IMR-90 (cell line): ENCODE data around the gene MICAL2. TPM values are rescaled to one million over a fixed set of nuclear protein-coding genes. Genes with fewer than 3 reads are reported as not detected.

Experiments used
- polyA plus RNA-seq, 3 experiments: library from polyadenylated mRNA; depleted of rRNA; stranded (reverse); fragments of >200 nt; gene quantifications; 2 replicates each; pipeline ENCODE4 v1.2.3, GENCODE V29; 2012; ENCODE audit warnings: low replicate concordance in 1 of 3
- total RNA-seq: library from RNA; depleted of rRNA; stranded (reverse); fragments of >200 nt; gene quantifications from 2 replicates; pipeline ENCODE4 v1.2.3, GENCODE V29; 2012
- TF ChIP-seq, protein P1 (sequence below): conservative IDR thresholded peaks from 2 replicates; pipeline ENCODE4 v1.5.1; 2012; ENCODE audit warnings: mild to moderate bottlenecking, low read depth, low read length, improper control_type of control experiment

Gene MICAL2
- total and polyA plus RNA-seq, 2 of the 4 experiments (the other 2 are of a cell fraction), result 170 to 336 TPM

DNA sequence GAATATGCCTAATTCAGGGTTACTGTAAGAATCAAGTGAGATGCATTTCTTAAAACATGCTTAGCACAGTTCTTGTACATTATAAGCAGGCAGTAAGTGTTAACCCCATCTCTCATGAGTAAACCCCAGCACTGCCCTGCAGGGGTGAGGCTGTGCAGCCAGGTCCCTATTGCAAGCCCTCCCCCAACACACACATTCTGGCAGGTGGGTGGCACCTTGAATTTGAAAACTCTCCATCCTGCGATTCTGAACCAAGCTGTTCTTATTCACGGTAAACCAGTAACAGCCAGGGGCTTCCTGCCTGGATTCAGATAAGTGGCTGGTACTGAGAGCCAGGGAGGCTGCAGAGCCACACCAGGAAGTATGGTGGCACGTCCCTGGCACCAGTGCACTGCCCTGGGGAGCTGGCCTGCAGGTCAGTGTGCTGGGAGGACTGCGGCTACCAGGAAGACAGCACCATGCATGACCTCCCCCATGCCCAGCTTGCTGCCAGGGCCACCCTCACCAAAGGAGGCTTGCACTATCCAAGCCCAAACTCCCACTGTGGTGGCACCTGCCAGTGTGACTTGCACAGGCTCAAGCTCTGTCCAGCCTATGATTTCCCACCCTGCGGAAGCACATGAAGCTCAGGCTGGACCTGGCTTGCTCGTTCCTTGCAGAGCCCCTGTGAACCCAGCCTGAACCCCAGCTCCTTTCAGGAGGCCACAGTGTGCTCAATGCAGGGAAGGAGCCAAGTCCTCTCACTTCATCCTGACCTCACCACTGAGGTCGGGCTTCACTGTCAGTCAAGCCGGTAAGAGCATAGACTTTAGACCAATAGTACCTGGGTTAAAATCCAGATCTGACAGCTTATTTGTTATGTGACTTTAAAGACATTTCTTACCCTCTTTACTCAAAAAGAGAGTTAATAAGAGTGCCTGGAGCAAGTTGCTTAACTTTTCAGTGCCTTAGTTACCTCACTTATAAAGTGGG is 88.1 kb downstream of the MICAL2 start (continued):
- TF ChIP-seq, protein P1, sequence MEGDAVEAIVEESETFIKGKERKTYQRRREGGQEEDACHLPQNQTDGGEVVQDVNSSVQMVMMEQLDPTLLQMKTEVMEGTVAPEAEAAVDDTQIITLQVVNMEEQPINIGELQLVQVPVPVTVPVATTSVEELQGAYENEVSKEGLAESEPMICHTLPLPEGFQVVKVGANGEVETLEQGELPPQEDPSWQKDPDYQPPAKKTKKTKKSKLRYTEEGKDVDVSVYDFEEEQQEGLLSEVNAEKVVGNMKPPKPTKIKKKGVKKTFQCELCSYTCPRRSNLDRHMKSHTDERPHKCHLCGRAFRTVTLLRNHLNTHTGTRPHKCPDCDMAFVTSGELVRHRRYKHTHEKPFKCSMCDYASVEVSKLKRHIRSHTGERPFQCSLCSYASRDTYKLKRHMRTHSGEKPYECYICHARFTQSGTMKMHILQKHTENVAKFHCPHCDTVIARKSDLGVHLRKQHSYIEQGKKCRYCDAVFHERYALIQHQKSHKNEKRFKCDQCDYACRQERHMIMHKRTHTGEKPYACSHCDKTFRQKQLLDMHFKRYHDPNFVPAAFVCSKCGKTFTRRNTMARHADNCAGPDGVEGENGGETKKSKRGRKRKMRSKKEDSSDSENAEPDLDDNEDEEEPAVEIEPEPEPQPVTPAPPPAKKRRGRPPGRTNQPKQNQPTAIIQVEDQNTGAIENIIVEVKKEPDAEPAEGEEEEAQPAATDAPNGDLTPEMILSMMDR, result no peak
